ENCODE data around the gene CLASP1. TPM values are rescaled to one million over a fixed set of nuclear protein-coding genes. Genes with fewer than 3 reads are reported as not detected.

Gene CLASP1
- total RNA-seq, 2 experiments from 2014 or later: 33.8 to 72.4 TPM

GRCh38 chr2:121536850-121537557, 112.3 kb downstream of the CLASP1 start:
- no peak for DNase-seq (ENCODE audit: low spot score)
- peaks cover 12% of the 10 kb centered on the region for H4K20me1 ChIP-seq (ENCODE audit: insufficient read depth, low read length)
- TF ChIP-seq CTCF (conservative IDR thresholded peaks at IDR 0.05; ENCODE audit: low read length) (no peak), EZH2phosphoT487 (IDR thresholded peaks at IDR 0.05; ENCODE audit: borderline replicate concordance, low read depth, low read length) (no peak)
- no peaks in the 10 kb centered on the region for H3K9me3 ChIP-seq (ENCODE audit: low read length)
- peaks cover 28% of the 10 kb centered on the region for H3K4me1 ChIP-seq (ENCODE audit: insufficient read depth, low read length, poor library complexity, severe bottlenecking)
- POLR2A ChIA-PET: interaction anchor here (0.5 to 1.5 kb wide), 8 partner anchors 9 to 1407 kb away, joined by 3 to 5 read pairs (median 4); no protein-coding TSS in a partner anchor
- BruUV-seq (replicated peaks): no TSS peak
- no peak overlapping the region for H3K27ac ChIP-seq (ENCODE audit: low read depth, low read length, poor library complexity, severe bottlenecking)
- intact Hi-C loops (cut with micrococcal nuclease; ENCODE audit: unreplicated experiment): no loop called here
- CTCF ChIA-PET (ENCODE audit: unreplicated experiment): no interaction called here
- H3K79me2 ChIP-seq (ENCODE audit: insufficient read depth, low read depth, low read length): peaks cover 39% of the 10 kb centered on the region
- H3K36me3 ChIP-seq (ENCODE audit: insufficient read depth, low read length): no peaks in the 10 kb centered on the region
- H3K4me2 ChIP-seq (ENCODE audit: low read length): no peak overlapping the region
- no peak overlapping the region for H2AFZ ChIP-seq (ENCODE audit: low read length)
- no peak overlapping the region for H3K4me3 ChIP-seq (ENCODE audit: low read depth, low read length, poor library complexity, severe bottlenecking)
- no peaks in the 10 kb centered on the region for H3K9me2 ChIP-seq (ENCODE audit: insufficient read depth, low read length)

GRCh38 chr2:121536347-121536746, 112.9 kb downstream of the CLASP1 start:
- Histone ChIP-seq H3K4me1 (ENCODE audit: insufficient read depth, low read length, poor library complexity, severe bottlenecking) (peaks cover 32% of the 10 kb centered on the region), H4K20me1 (ENCODE audit: insufficient read depth, low read length) (peaks cover 12% of the 10 kb centered on the region), H3K4me3 (ENCODE audit: low read depth, low read length, poor library complexity, severe bottlenecking) (no peak overlapping the region), H3K36me3 (ENCODE audit: insufficient read depth, low read length) (no peaks in the 10 kb centered on the region), H3K27ac (ENCODE audit: low read depth, low read length, poor library complexity, severe bottlenecking) (no peak overlapping the region), H3K4me2 (ENCODE audit: low read length) (no peak overlapping the region), H3K9me3 (ENCODE audit: low read length) (no peaks in the 10 kb centered on the region), H2AFZ (ENCODE audit: low read length) (no peak overlapping the region), H3K9me2 (ENCODE audit: insufficient read depth, low read length) (no peaks in the 10 kb centered on the region), H3K79me2 (ENCODE audit: insufficient read depth, low read depth, low read length) (peaks cover 44% of the 10 kb centered on the region)
- TF ChIP-seq CTCF (conservative IDR thresholded peaks at IDR 0.05; ENCODE audit: low read length) (no peak), EZH2phosphoT487 (IDR thresholded peaks at IDR 0.05; ENCODE audit: borderline replicate concordance, low read depth, low read length) (no peak)
- CTCF ChIA-PET (ENCODE audit: unreplicated experiment): no interaction called here
- POLR2A ChIA-PET: interaction anchor here (0.5 to 1.5 kb wide), 4 partner anchors 9 to 1406 kb away, joined by 3 to 7 read pairs (median 4); no protein-coding TSS in a partner anchor
- intact Hi-C loops (cut with micrococcal nuclease; ENCODE audit: unreplicated experiment): no loop called here
- DNase-seq (ENCODE audit: low spot score): no peak
- no TSS peak for BruUV-seq (replicated peaks)

- H3K4me1 ChIP-seq (ENCODE audit: insufficient read depth, low read length, poor library complexity, severe bottlenecking): peaks cover 30% of the 10 kb centered on the region
- H3K4me3 ChIP-seq (ENCODE audit: low read depth, low read length, poor library complexity, severe bottlenecking): no peak overlapping the region
- no peak overlapping the region for H2AFZ ChIP-seq (ENCODE audit: low read length)
- no peak for DNase-seq (ENCODE audit: low spot score)
- H3K79me2 ChIP-seq (ENCODE audit: insufficient read depth, low read depth, low read length): peaks cover 39% of the 10 kb centered on the region
- POLR2A ChIA-PET: interaction anchor here (1.2 to 2.5 kb wide), 2 partner anchors 13 to 116 kb away, joined by 4 to 13 read pairs; no protein-coding TSS in a partner anchor
- H3K9me3 ChIP-seq (ENCODE audit: low read length): no peaks in the 10 kb centered on the region
- no peak overlapping the region for H3K4me2 ChIP-seq (ENCODE audit: low read length)
- H3K9me2 ChIP-seq (ENCODE audit: insufficient read depth, low read length): no peaks in the 10 kb centered on the region
- CTCF ChIA-PET (ENCODE audit: unreplicated experiment): no interaction called here
- peaks cover 10% of the 10 kb centered on the region; the same call in 1 of the 2 replicates for H4K20me1 ChIP-seq (ENCODE audit: insufficient read depth, low read length)
- H3K27ac ChIP-seq (ENCODE audit: low read depth, low read length, poor library complexity, severe bottlenecking): no peak overlapping the region
- no peak for TF ChIP-seq EZH2phosphoT487 (IDR thresholded peaks at IDR 0.05; ENCODE audit: borderline replicate concordance, low read depth, low read length)
- no peak for TF ChIP-seq CTCF (conservative IDR thresholded peaks at IDR 0.05; ENCODE audit: low read length)
- H3K36me3 ChIP-seq (ENCODE audit: insufficient read depth, low read length): no peaks in the 10 kb centered on the region
- BruUV-seq (replicated peaks): no TSS peak
- intact Hi-C loops (cut with micrococcal nuclease; ENCODE audit: unreplicated experiment): loop anchor here (5.0 kb wide), 1 partner anchor 203 kb away; the partner anchor contains the start of gene NIFK
Observed at GRCh38 chr2:121534007-121534406, 115.3 kb downstream of the CLASP1 start.
